ENCODE measurements around the gene RALBP1.

GRCh38 chr18:9474108-9474982 lies 968 bp upstream of the RALBP1 start:
- TF ChIP-seq CTCF (IDR thresholded peaks at IDR 0.05) (no peak), POLR2A (IDR thresholded peaks at IDR 0.05) (no peak), POLR2AphosphoS5 (IDR thresholded peaks at IDR 0.05) (no peak)
